HG02642 (cell line): ENCODE results near the gene RBFOX1.

ENCODE experiments used
- ATAC-seq: cut with Tn5 transposase; IDR thresholded peaks from one replicate; pipeline ENCODE4 v1.9.1; 2021; ENCODE audit warnings: mild to moderate bottlenecking; ENCODE audit not compliant: unreplicated experiment, poor library complexity

The RBFOX1 gene

GRCh38 chr16:7366993-7367880 is 34.6 kb downstream of the RBFOX1 start:
- ATAC-seq: no peak

- ATAC-seq: no peak
Observed at GRCh38 chr16:7369204-7369603, 36.6 kb downstream of the RBFOX1 start.

- no peak for ATAC-seq
Observed at GRCh38 chr16:7372095-7372494, 39.5 kb downstream of the RBFOX1 start.

GRCh38 chr16:7373776-7374175 is 41.1 kb downstream of the RBFOX1 start:
- no peak for ATAC-seq

GRCh38 chr16:7374614-7375174 is 42.0 kb downstream of the RBFOX1 start:
- no peak for ATAC-seq

GRCh38 chr16:7376227-7376626 is 43.6 kb downstream of the RBFOX1 start:
- no peak for ATAC-seq

- ATAC-seq: no peak
Observed at GRCh38 chr16:7377231-7377630, 44.6 kb downstream of the RBFOX1 start.

- no peak for ATAC-seq
Observed at GRCh38 chr16:7378024-7378695, 45.5 kb downstream of the RBFOX1 start.

- no peak for ATAC-seq
Observed at GRCh38 chr16:7380441-7380840, 47.8 kb downstream of the RBFOX1 start.

GRCh38 chr16:7380911-7381310 is 48.3 kb downstream of the RBFOX1 start:
- no peak for ATAC-seq

GRCh38 chr16:7381671-7382070 is 49.0 kb downstream of the RBFOX1 start:
- no peak for ATAC-seq

GRCh38 chr16:7382521-7382920 is 49.9 kb downstream of the RBFOX1 start:
- no peak for ATAC-seq

GRCh38 chr16:7390974-7391373 is 58.3 kb downstream of the RBFOX1 start:
- ATAC-seq: no peak

GRCh38 chr16:7391694-7392093 is 59.0 kb downstream of the RBFOX1 start:
- no peak for ATAC-seq

- ATAC-seq: no peak
Observed at GRCh38 chr16:7392206-7392605, 59.6 kb downstream of the RBFOX1 start.

GRCh38 chr16:7393680-7394079 is 61.0 kb downstream of the RBFOX1 start:
- no peak for ATAC-seq

GRCh38 chr16:7394720-7395336 is 62.2 kb downstream of the RBFOX1 start:
- ATAC-seq: no peak

GRCh38 chr16:7397901-7398300 is 65.3 kb downstream of the RBFOX1 start:
- no peak for ATAC-seq

- no peak for ATAC-seq
Observed at GRCh38 chr16:7398536-7398935, 65.9 kb downstream of the RBFOX1 start.

- ATAC-seq: no peak
Observed at GRCh38 chr16:7399296-7399695, 66.7 kb downstream of the RBFOX1 start.
